Peyer's patch (tissue), 4 donors: Measurements from ENCODE around the gene TPI1.

ENCODE experiments used
- CTCF ChIP-seq, 6 experiments: fragments of 450-650 bp in 4 of 6; fragments of 200-600 bp in 2 of 6; sonication (generic) in 1 of 6; IDR thresholded peaks; one replicate each; pipeline ENCODE4 v1.5.1; 2017 to 2019; ENCODE audit warnings: antibody characterized with exemption in 6 of 6, mild to moderate bottlenecking in 3 of 6, moderate library complexity in 1 of 6
- POLR2A ChIP-seq, 2 donors: fragments of 450-650 bp; IDR thresholded peaks; one replicate each; pipeline ENCODE4 v1.5.1; 2017; ENCODE audit warnings: antibody characterized with exemption in 2 of 2, mild to moderate bottlenecking in 2 of 2, moderate library complexity in 2 of 2

GRCh38 chr12:6839482-6840201 lies 27.7 kb upstream of the TPI1 start:
- TF ChIP-seq POLR2A (IDR thresholded peaks at IDR 0.05) (no peak), CTCF (IDR thresholded peaks at IDR 0.05) (no peak)
